ENCODE results near the gene NUDT5. TPM values are rescaled to one million over a fixed set of nuclear protein-coding genes. Genes with fewer than 3 reads are reported as not detected.
A peak's percentile ranks its signal among the peaks of the same experiment; 100 is the strongest.
"Not testable (repeated sequence)": the region's sequence is repeated elsewhere in the genome, so short reads cannot be mapped to it uniquely, and the experiment has no call there.

The NUDT5 gene
- 51.3 TPM for total RNA-seq (ENCODE audit: insufficient read depth, low replicate concordance)

GRCh38 chr10:12195603-12196506 lies at the start of gene NUDT5, which contains the start of gene CDC123:
TSS of gene NUDT5 (minus strand) at chr10:12195891. CDS start at chr10:12186291, 9,600 bp downstream.
TSS of gene CDC123 (plus strand) at chr10:12196188. CDS start at chr10:12196246, 58 bp downstream.
- peak; percentile 96 for DNase-seq (ENCODE audit: low spot score)

GRCh38 chr10:12243864-12244620 lies 48.4 kb upstream of the NUDT5 start:
- DNase-seq (ENCODE audit: low spot score): no peak

DNA sequence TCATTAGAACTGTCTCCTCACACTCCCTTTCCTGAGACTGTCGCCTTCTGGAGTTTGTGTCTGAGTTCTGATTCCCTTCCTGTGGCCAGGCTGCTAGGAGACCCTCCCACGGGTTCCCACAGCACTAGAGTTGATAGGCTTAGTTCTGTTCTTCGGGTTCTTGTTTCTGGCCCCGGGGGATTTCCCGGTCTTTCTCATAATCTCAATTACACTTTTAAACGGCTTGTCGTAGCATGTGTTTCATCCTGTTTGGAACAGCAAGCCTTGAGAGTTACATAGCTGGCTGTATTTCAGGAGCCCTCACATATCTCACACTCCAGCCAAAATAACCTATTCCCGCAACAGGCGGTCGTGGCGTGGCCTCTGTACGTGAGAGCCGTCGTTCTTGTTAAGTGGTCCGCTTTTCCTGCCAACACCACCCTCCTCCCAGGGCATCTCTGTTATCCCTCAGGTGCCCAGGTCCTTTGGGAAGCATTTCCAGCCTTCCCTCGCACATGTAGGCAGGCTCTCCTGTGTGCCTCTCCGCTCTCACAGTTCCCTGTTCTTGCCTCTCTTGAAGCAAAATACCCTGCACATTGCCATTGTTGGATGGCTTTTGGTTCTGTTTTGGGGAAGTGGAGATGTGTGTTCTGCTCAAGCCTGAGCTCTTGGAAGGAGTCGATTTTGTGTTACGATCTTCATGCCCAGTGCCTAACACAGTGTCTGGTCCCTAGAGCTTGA lies 46.3 kb upstream of the NUDT5 start:
- peak; percentile 18 for DNase-seq (ENCODE audit: low spot score)

DNA sequence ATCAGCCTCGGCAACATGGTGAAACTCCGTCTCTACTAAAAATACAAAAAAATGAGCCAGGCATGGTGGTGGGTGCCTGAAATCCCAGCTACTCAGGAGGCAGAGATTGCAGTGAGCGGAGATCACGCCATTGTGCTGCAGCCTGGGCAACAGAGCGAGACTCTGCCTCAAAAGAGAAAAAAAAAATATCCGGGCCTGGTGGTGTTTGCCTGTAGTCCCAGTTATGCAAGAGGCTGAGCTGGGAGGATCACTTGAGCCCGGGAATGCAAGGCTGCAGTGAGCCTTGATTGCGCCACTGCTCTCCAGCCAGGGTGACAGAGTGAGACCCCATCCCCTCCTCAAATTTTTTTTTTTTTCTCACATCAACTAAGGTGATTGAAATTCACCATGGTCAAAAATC lies 43.1 kb upstream of the NUDT5 start:
- no peak for DNase-seq (ENCODE audit: low spot score)

GRCh38 chr10:12237265-12238220 lies 41.9 kb upstream of the NUDT5 start:
- no peak for DNase-seq (ENCODE audit: low spot score)

GRCh38 chr10:12235796-12236195 lies 40.1 kb upstream of the NUDT5 start:
- DNase-seq (ENCODE audit: low spot score): no peak

- no peak for DNase-seq (ENCODE audit: low spot score)
Observed at GRCh38 chr10:12235116-12235694, 39.5 kb upstream of the NUDT5 start.

- not testable (repeated sequence) for DNase-seq (ENCODE audit: low spot score)
Observed at GRCh38 chr10:12234687-12235086, 39.0 kb upstream of the NUDT5 start.

DNA sequence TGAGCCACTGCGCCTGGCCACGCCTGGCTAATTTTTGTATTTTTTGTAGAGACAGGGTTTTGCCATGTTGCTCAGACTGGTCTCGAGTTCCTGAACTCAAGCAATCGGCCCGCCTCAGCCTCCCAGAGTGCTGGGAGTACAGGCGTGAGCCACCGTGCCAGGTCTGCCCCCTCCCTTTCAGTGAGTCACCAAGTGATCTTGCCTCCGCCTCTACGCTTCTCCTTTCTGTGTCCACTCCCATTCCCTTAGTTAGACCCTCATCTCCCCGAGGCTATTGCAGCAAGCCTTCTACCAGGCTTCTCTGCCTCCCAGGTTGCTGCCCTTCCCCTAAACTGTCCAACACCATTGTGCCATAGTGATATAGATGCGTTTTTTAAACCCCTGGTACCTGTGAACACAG lies 33.2 kb upstream of the NUDT5 start:
- no peak for DNase-seq (ENCODE audit: low spot score)

DNA sequence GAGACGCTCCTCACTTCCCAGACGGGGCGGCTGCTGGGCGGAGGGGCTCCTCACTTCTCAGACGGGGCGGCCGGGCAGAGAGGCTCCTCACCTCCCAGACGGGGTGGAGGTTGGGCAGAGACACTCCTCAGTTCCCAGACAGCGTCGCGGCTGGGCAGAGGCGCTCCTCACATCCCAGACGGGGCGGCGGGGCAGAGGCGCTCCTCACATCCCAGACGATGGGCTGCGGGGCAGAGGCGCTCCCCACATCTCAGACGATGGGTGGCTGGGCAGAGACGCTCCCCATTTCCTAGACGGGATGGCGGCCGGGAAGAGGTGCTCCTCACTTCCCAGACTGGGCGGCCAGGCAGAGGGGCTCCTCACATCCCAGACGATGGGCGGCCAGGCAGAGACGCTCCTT lies 30.7 kb upstream of the NUDT5 start:
- not testable (repeated sequence) for DNase-seq (ENCODE audit: low spot score)

- DNase-seq (ENCODE audit: low spot score): no peak
Observed at GRCh38 chr10:12225444-12225843, 29.8 kb upstream of the NUDT5 start.

- DNase-seq (ENCODE audit: low spot score): no peak
Observed at GRCh38 chr10:12221323-12222298, 25.9 kb upstream of the NUDT5 start.

DNA sequence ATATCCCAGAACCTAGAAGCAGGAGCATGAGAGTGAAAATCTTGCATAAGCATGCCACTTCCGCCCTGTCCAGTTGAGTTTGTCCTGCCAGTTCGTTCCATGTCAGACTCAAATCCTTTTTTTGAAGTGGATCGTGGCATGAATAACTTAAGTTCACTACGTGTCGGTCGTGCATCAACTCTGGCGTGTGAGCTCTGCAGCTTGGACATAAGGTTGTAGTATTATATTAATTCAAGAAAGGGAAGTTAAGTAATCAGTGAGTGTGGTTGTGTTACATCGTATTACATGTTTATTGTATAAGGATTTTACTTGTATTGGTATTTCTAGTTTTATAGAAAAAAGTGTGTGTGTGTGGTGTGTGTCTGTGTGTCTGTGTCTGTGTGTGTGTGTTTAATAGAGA lies 23.3 kb upstream of the NUDT5 start:
- DNase-seq (ENCODE audit: low spot score): no peak

GRCh38 chr10:12214763-12215218 lies 19.1 kb upstream of the NUDT5 start:
- DNase-seq (ENCODE audit: low spot score): peak; percentile 31

DNA sequence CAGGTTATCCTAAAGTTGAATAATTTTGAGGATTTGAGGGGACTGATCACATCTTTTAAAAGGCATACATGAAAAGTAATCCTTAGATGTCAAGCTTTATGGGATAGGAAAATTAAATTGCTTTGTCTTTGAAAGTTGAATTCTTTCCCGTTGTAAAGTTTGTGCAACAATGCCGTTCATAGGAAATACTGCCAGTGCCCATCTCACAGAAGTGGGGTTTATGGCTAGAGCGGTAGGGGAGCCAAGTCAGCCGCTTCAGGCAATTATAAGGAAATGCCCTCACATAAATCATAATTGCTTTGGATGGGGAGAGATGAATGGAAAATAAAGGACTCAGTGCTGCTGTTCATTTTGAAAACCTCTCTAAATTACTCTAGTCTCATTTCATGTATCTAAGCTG lies 18.4 kb upstream of the NUDT5 start:
- no peak for DNase-seq (ENCODE audit: low spot score)

GRCh38 chr10:12213621-12214020 lies 17.9 kb upstream of the NUDT5 start:
- no peak for DNase-seq (ENCODE audit: low spot score)

DNA sequence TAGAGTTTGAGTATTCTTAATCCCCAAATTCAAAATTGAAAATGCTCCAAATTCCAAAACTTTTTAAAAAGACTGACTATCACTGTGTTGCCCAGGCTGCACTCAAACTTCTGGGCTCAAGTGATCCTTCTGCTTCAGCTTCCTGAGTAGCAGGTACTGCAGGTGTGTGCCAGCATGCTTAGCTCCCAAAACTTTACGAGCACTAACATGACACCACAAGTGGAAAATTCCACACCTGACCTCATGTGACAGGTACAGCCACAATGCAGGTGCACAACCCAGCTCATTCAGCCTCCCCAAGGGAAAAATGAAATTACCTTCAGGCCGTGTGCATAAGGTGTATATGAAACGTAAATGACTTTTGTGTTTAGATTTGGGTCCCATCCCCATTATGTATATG lies 16.8 kb upstream of the NUDT5 start:
- no peak for DNase-seq (ENCODE audit: low spot score)

DNA sequence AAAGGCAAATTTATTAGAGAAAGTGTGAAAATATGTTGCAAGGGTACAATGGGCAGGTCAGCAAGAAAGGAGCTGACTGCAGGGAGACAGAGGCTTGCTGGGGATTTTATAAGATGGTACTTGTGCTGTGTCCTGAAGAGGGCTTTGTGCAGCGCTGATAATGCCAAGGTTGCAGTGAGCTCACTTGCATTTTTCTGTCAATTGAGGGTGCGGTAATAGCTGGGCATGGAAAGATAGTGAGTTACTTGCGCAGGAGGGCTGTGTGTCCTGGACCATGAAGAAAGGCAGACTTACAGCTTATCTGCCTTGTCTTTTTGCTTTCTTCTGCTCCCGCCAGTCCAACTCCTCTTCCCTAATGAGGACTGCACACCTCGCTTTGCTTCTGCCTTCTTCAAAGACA lies 12.8 kb upstream of the NUDT5 start:
- no peak for DNase-seq (ENCODE audit: low spot score)

DNA sequence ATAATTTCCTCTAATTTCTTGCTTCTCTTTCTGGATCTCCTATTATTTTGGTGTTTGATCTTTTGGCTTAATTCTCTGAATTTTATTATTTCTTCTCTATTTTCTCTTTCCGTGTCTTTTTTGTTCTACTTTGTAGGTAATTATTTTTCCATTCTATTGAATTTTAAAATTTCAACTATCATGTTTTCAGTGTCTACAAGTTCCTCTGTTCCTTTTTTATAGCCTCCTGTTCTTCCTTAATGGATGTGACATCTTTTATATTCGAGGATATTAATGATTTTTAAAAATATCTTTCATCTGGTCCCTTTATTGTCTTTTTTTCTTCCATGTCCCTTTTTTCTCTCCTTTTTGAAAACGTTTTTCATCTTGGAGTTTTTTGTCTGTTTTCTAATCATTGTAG lies 11.4 kb upstream of the NUDT5 start:
- DNase-seq (ENCODE audit: low spot score): no peak
